CD14-positive monocyte (primary cell): Measurements from ENCODE around the gene GNGT1. TPM values are rescaled to one million over a fixed set of nuclear protein-coding genes. Genes with fewer than 3 reads are reported as not detected.

Experiments used
- DNase-seq, 3 donors: peaks; one replicate each; pipeline ENCODE4 v3.0.0-alpha.2; 2011 to 2022
- H2AFZ ChIP-seq: 2 replicates; pipeline ENCODE4 v1.6.0; 2012; ENCODE audit warnings: mild to moderate bottlenecking, low read depth, low read length, inconsistent platforms; ENCODE audit not compliant: insufficient read depth, poor library complexity, severe bottlenecking
- H3K27ac ChIP-seq, 2 donors: 1 replicate in 1 of 2; 2 replicates in 1 of 2; pipeline ENCODE4 v1.5.1; 2012 to 2013; ENCODE audit warnings: low read length in 2 of 2, control low read depth in 1 of 2, inconsistent platforms in 1 of 2, low read depth in 1 of 2, mild to moderate bottlenecking in 1 of 2
- H3K27me3 ChIP-seq, 2 donors: one replicate each; pipeline versions ENCODE4 v1.6.0 to v1.6.1; 2011 to 2013; ENCODE audit warnings: low read length in 2 of 2; ENCODE audit not compliant: control insufficient read depth in 2 of 2, insufficient read depth in 2 of 2
- H3K36me3 ChIP-seq, 2 donors: replicated peaks in 1 of 2; 1 replicate in 1 of 2; 2 replicates in 1 of 2; pipeline versions ENCODE4 v1.5.1 to v1.6.1; 2012 to 2013; ENCODE audit warnings: low read length in 2 of 2, control low read depth in 1 of 2, inconsistent platforms in 1 of 2, mild to moderate bottlenecking in 1 of 2; ENCODE audit not compliant: insufficient read depth in 2 of 2, control insufficient read depth in 1 of 2
- H3K4me1 ChIP-seq, 2 donors: 1 replicate in 1 of 2; 2 replicates in 1 of 2; pipeline versions ENCODE4 v1.5.1 to v1.6.1; 2012 to 2013; ENCODE audit warnings: low read length in 2 of 2, control low read depth in 1 of 2, inconsistent platforms in 1 of 2, mild to moderate bottlenecking in 1 of 2, moderate library complexity in 1 of 2; ENCODE audit not compliant: insufficient read depth in 2 of 2, control insufficient read depth in 1 of 2
- H3K4me2 ChIP-seq: replicated peaks from 2 replicates; pipeline ENCODE3; 2012; ENCODE audit warnings: low read length, moderate library complexity, mild to moderate bottlenecking; ENCODE audit not compliant: poor library complexity, severe bottlenecking; ENCODE audit errors: extremely low read depth
- H3K4me3 ChIP-seq, 3 experiments: fragments of 200-600 bp in 1 of 3; sonication (generic) in 1 of 3; replicated peaks in 1 of 3; 1 replicate in 2 of 3; 2 replicates in 1 of 3; pipeline ENCODE4 v1.5.1; 2011 to 2013; ENCODE audit warnings: low read length in 3 of 3, mild to moderate bottlenecking in 3 of 3, control low read depth in 2 of 3, low read depth in 2 of 3, inconsistent platforms in 1 of 3, moderate library complexity in 1 of 3
- H3K79me2 ChIP-seq: 2 replicates; pipeline ENCODE4 v1.6.0; 2012; ENCODE audit warnings: mild to moderate bottlenecking, control low read depth, inconsistent platforms, low read length, moderate library complexity; ENCODE audit not compliant: insufficient read depth
- H3K9ac ChIP-seq: 2 replicates; pipeline ENCODE4 v1.6.0; 2017; ENCODE audit warnings: low read length, mild to moderate bottlenecking; ENCODE audit not compliant: insufficient read depth, poor library complexity, severe bottlenecking
- H3K9me3 ChIP-seq, 2 donors: replicated peaks in 1 of 2; 1 replicate in 1 of 2; 2 replicates in 1 of 2; pipeline versions ENCODE4 v1.5.1 to v1.6.1; 2012 to 2013; ENCODE audit warnings: low read length in 2 of 2, control low read depth in 1 of 2; ENCODE audit not compliant: control insufficient read depth in 1 of 2, insufficient read depth in 1 of 2
- H4K20me1 ChIP-seq: 2 replicates; pipeline ENCODE4 v1.6.0; 2012; ENCODE audit warnings: mild to moderate bottlenecking, low read length, control low read depth, moderate library complexity; ENCODE audit not compliant: insufficient read depth
- H3K27ac Mint-ChIP-seq, 7 donors: one replicate each; pipeline ENCODE4 v1.8.0; 2020; ENCODE audit warnings: mild to moderate bottlenecking in 7 of 7, mixed read lengths in 7 of 7, moderate library complexity in 6 of 7, inconsistent platforms in 2 of 7
- H3K27me3 Mint-ChIP-seq, 3 donors: one replicate each; pipeline ENCODE4 v1.8.0; 2021 to 2022; ENCODE audit warnings: low read depth in 3 of 3, mild to moderate bottlenecking in 3 of 3, mixed read lengths in 3 of 3, moderate library complexity in 3 of 3, inconsistent platforms in 1 of 3
- H3K36me3 Mint-ChIP-seq, 2 donors: one replicate each; pipeline ENCODE4 v1.8.0; 2020; ENCODE audit warnings: mixed read lengths in 2 of 2, inconsistent platforms in 1 of 2, mild to moderate bottlenecking in 1 of 2
- H3K4me1 Mint-ChIP-seq: one replicate; pipeline ENCODE4 v1.8.0; 2020; ENCODE audit warnings: mild to moderate bottlenecking, mixed read lengths
- H3K4me3 Mint-ChIP-seq, 2 donors: one replicate each; pipeline ENCODE4 v1.8.0; 2020; ENCODE audit warnings: mild to moderate bottlenecking in 2 of 2, mixed read lengths in 2 of 2, moderate library complexity in 1 of 2
- H3K9me3 Mint-ChIP-seq, 7 donors: one replicate each; pipeline ENCODE4 v1.8.0; 2020 to 2022; ENCODE audit warnings: mixed read lengths in 7 of 7, mild to moderate bottlenecking in 6 of 7, moderate library complexity in 6 of 7, inconsistent platforms in 2 of 7
- WGBS: methylation state at CpG from one replicate; pipeline ENCODE4 v1.1.5; 2013; ENCODE audit warnings: missing lambda C conversion rate; ENCODE audit not compliant: insufficient coverage; 5-methylcytosine and 5-hydroxymethylcytosine counted together
- intact Hi-C, 2 donors: fragments of 100-400 bp; cut with micrococcal nuclease; formaldehyde crosslinking; loops; one replicate each; pipeline versions ENCODE4 v1.15.0 to v1.15.1; 2023
- polyA plus RNA-seq, 3 donors: library from polyadenylated mRNA; depleted of rRNA in 1 of 3; unstranded in 2 of 3; stranded (reverse) in 1 of 3; fragments of 300-500 nt in 2 of 3; fragments of >200 nt in 1 of 3; fragmentation: Illumina TruSeq in 2 of 3; gene quantifications; 1 replicate in 2 of 3; 2 replicates in 1 of 3; pipeline ENCODE4 v1.2.3, GENCODE V29; 2012 to 2021
- TF ChIP-seq, protein P1 (sequence below): fragments of 200-600 bp; IDR thresholded peaks from one replicate; pipeline ENCODE4 v1.8.0; 2022; ENCODE audit warnings: antibody characterized with exemption, mild to moderate bottlenecking

Gene GNGT1
- polyA plus RNA-seq, 3 donors = not detected

DNA sequence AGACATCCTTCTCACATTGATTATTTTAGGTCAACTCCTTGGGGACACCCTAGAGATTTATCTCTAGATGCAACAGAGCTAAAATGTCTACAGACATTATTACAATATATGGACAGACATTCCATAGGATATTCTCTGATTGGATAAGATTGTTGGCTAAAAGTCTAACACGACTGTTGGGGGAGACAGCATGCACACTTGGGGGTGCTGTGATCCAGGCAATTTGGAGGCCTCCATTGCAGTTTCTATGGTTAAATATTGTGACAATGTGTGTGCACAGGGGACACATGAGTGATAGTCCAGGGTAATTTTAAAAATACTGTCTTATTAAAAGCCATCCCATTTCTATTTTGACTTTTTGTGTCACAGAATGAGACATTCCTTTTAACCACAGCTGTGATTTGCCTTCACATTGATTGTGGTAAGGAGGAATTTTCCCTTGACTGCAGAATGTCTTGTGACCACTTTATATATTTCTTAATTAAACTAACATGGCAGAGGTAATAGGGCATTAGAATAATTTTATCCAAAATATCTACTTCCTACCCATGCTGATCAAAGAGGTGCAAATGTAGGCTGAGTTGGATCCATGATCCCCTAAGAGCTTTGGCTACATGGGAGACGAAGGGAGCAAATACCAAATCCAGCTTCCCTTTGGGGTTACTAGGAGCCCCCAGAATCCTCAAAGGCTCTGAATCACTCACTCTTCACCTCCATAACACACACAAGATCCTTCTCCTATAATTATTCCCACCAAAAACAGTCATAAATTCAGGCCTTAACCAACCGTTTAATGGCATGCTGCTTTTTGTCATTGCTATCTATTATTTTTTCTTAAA is 23.1 kb upstream of the GNGT1 start:
- Histone ChIP-seq H3K9me3 (no peaks in the 10 kb centered on the region), H2AFZ (no peak overlapping the region), H3K4me1 (no peaks in the 10 kb centered on the region), H3K27ac (no peak overlapping the region), H4K20me1 (no peaks in the 10 kb centered on the region), H3K9ac (no peak overlapping the region), H3K36me3 (no peaks in the 10 kb centered on the region), H3K4me3 (no peak overlapping the region), H3K27me3 (peaks cover 4 to 7% of the 10 kb centered on the region in 2 donors), H3K4me2 (no peak overlapping the region), H3K79me2 (no peaks in the 10 kb centered on the region)
- no peak for DNase-seq
- H3K4me1 Mint-ChIP-seq = no peaks in the 10 kb centered on the region
- H3K4me3 Mint-ChIP-seq = no peak overlapping the region
- no peaks in the 10 kb centered on the region for H3K36me3 Mint-ChIP-seq
- peaks cover 4 to 11% (median 7%) of the 10 kb centered on the region in 3 donors for H3K27me3 Mint-ChIP-seq
- WGBS = 85% methylated on average over 2 of the region's 3 CpGs
- peaks cover 0 to 6% (median 0%) of the 10 kb centered on the region in 7 donors for H3K9me3 Mint-ChIP-seq
- intact Hi-C loops = no loop called here
- no peak overlapping the region for H3K27ac Mint-ChIP-seq
- TF ChIP-seq, protein P1, sequence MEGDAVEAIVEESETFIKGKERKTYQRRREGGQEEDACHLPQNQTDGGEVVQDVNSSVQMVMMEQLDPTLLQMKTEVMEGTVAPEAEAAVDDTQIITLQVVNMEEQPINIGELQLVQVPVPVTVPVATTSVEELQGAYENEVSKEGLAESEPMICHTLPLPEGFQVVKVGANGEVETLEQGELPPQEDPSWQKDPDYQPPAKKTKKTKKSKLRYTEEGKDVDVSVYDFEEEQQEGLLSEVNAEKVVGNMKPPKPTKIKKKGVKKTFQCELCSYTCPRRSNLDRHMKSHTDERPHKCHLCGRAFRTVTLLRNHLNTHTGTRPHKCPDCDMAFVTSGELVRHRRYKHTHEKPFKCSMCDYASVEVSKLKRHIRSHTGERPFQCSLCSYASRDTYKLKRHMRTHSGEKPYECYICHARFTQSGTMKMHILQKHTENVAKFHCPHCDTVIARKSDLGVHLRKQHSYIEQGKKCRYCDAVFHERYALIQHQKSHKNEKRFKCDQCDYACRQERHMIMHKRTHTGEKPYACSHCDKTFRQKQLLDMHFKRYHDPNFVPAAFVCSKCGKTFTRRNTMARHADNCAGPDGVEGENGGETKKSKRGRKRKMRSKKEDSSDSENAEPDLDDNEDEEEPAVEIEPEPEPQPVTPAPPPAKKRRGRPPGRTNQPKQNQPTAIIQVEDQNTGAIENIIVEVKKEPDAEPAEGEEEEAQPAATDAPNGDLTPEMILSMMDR = no peak

DNA sequence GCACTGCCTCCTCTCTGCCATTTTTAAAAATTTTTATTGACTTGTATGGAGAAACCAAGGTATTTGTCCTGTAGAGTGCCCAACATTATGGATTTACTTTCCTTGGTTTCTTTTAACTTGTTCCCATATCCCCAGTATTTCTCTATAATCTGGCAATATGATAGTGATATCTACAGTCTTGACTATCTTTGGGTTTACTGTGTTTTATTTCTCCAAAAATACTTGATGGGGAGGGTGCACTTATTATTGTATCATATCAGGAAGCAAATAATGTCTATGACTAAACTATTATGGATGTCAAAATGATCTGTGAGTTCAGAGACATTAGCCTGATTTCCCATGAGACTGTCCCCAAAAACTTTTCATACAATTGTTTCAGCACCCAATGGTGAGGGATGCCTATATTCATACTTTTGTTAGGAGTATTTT is 22.4 kb upstream of the GNGT1 start:
- Mint-ChIP-seq H3K36me3 (no peaks in the 10 kb centered on the region), H3K4me1 (no peaks in the 10 kb centered on the region), H3K27ac (no peak overlapping the region), H3K4me3 (no peak overlapping the region), H3K9me3 (peaks cover 0 to 4% (median 0%) of the 10 kb centered on the region in 7 donors), H3K27me3 (peaks cover 8 to 14% (median 8%) of the 10 kb centered on the region in 3 donors)
- Histone ChIP-seq H3K4me3 (no peak overlapping the region), H3K4me2 (no peak overlapping the region), H2AFZ (no peak overlapping the region), H3K9me3 (no peaks in the 10 kb centered on the region), H3K36me3 (no peaks in the 10 kb centered on the region), H3K4me1 (no peaks in the 10 kb centered on the region), H3K79me2 (no peaks in the 10 kb centered on the region), H3K27me3 (peaks cover 5 to 9% of the 10 kb centered on the region in 2 donors), H3K27ac (no peak overlapping the region), H4K20me1 (no peaks in the 10 kb centered on the region), H3K9ac (no peak overlapping the region)
- intact Hi-C loops = no loop called here
- DNase-seq = no peak
- TF ChIP-seq, protein P1 = no peak
